Measurements from ENCODE around the gene IL1RAPL1.

DNA sequence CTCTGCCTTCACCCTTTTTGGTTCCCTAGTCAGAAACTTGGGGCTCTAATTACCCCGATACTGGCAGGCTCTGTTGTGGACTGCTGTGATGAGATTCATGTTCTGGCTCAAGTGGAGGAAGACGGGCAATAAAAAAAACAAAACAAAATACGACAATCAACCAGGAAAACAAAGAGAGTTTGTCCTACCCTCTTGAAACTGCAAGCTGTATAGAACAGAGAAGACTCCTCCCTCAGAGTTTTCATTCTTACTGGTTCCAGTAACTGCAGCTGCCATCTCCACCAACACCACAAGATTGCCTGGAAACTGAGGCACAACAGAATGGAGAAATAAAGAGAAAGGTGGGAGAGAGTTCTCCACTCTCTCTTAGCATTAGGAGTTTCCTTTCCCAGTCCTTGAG is 11.1 kb upstream of the IL1RAPL1 start:
- TF ChIP-seq POLR2AphosphoS5 (IDR thresholded peaks at IDR 0.05; ENCODE audit: low read depth, low read length) (no peak), TAF1 (IDR thresholded peaks at IDR 0.05; ENCODE audit: borderline replicate concordance, insufficient read depth, low read length) (no peak), SIN3A (IDR thresholded peaks at IDR 0.05; ENCODE audit: borderline replicate concordance, insufficient read depth, low read length) (no peak)
- TF ChIP-seq, protein P1, sequence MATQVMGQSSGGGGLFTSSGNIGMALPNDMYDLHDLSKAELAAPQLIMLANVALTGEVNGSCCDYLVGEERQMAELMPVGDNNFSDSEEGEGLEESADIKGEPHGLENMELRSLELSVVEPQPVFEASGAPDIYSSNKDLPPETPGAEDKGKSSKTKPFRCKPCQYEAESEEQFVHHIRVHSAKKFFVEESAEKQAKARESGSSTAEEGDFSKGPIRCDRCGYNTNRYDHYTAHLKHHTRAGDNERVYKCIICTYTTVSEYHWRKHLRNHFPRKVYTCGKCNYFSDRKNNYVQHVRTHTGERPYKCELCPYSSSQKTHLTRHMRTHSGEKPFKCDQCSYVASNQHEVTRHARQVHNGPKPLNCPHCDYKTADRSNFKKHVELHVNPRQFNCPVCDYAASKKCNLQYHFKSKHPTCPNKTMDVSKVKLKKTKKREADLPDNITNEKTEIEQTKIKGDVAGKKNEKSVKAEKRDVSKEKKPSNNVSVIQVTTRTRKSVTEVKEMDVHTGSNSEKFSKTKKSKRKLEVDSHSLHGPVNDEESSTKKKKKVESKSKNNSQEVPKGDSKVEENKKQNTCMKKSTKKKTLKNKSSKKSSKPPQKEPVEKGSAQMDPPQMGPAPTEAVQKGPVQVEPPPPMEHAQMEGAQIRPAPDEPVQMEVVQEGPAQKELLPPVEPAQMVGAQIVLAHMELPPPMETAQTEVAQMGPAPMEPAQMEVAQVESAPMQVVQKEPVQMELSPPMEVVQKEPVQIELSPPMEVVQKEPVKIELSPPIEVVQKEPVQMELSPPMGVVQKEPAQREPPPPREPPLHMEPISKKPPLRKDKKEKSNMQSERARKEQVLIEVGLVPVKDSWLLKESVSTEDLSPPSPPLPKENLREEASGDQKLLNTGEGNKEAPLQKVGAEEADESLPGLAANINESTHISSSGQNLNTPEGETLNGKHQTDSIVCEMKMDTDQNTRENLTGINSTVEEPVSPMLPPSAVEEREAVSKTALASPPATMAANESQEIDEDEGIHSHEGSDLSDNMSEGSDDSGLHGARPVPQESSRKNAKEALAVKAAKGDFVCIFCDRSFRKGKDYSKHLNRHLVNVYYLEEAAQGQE (IDR thresholded peaks at IDR 0.05; ENCODE audit: insufficient read depth in 1 of 2, low read depth in 2 of 2, low read length in 2 of 2) = no peak

All from PFSK-1 (cell line).